ENCODE data around the gene TPST2.

TPST2 gene

GRCh38 chr22:26588729-26589366 lies 1.1 kb downstream of the TPST2 start:
- H3K27me3 ChIP-seq (ENCODE audit: insufficient read depth, low read length, poor library complexity), result peaks cover 4% of the 10 kb centered on the region
- no peak for ATAC-seq (ENCODE audit: insufficient read depth, low read depth)
- peaks cover 17% of the 10 kb centered on the region for H3K79me2 ChIP-seq (ENCODE audit: insufficient read depth, low read length)
- H4K20me1 ChIP-seq (ENCODE audit: insufficient read depth, low read length), result no peaks in the 10 kb centered on the region; the same call in 1 of the 2 replicates
- peak overlapping the region; percentile 72 to 73; a peak in 3 of 4 replicates for H3K4me3 ChIP-seq (ENCODE audit: low read depth in 1 of 2, low read length in 2 of 2)
- 0 out of 2 replicates have a peak overlapping the region, but pooled peaks have one; percentile 59 for H3K27ac ChIP-seq (ENCODE audit: low read length)
- TF ChIP-seq CTCF (IDR thresholded peaks at IDR 0.05; ENCODE audit: borderline replicate concordance, extremely low read depth, low read length, poor library complexity, severe bottlenecking) (no peak), EZH2 (IDR thresholded peaks at IDR 0.05; ENCODE audit: borderline replicate concordance, low read depth, low read length, severe bottlenecking) (no peak)
- H3K9ac ChIP-seq (ENCODE audit: low read depth, low read length), result peak overlapping the region; percentile 73; the same call in 1 of the 2 replicates
- peaks cover 34% of the 10 kb centered on the region for H3K4me1 ChIP-seq (ENCODE audit: insufficient read depth, low read length)
- H3K4me2 ChIP-seq (ENCODE audit: insufficient read depth, low read length), result peak overlapping the region; percentile 94
- no peaks in the 10 kb centered on the region; the same call in 1 of the 2 replicates for H3K36me3 ChIP-seq (ENCODE audit: insufficient read depth, low read length)
- peak overlapping the region; percentile 75 for H2AFZ ChIP-seq (ENCODE audit: low read depth, low read length)
- no peak for DNase-seq
- H3K9me3 ChIP-seq (ENCODE audit: insufficient read depth, low read length, severe bottlenecking), result no peaks in the 10 kb centered on the region

- H2AFZ ChIP-seq (ENCODE audit: low read depth, low read length), result no peak overlapping the region
- H3K79me2 ChIP-seq (ENCODE audit: insufficient read depth, low read length), result peaks cover 17% of the 10 kb centered on the region
- no peak for ATAC-seq (ENCODE audit: insufficient read depth, low read depth)
- no peak for TF ChIP-seq CTCF (IDR thresholded peaks at IDR 0.05; ENCODE audit: borderline replicate concordance, extremely low read depth, low read length, poor library complexity, severe bottlenecking)
- no peak for TF ChIP-seq EZH2 (IDR thresholded peaks at IDR 0.05; ENCODE audit: borderline replicate concordance, low read depth, low read length, severe bottlenecking)
- no peak overlapping the region for H3K27ac ChIP-seq (ENCODE audit: low read length)
- no peaks in the 10 kb centered on the region; the same call in 1 of the 2 replicates for H3K36me3 ChIP-seq (ENCODE audit: insufficient read depth, low read length)
- no peaks in the 10 kb centered on the region; the same call in 1 of the 2 replicates for H4K20me1 ChIP-seq (ENCODE audit: insufficient read depth, low read length)
- peak overlapping the region; percentile 94; the same call in 1 of the 2 replicates for H3K4me2 ChIP-seq (ENCODE audit: insufficient read depth, low read length)
- H3K4me3 ChIP-seq (ENCODE audit: low read depth in 1 of 2, low read length in 2 of 2), result no peak overlapping the region
- H3K9ac ChIP-seq (ENCODE audit: low read depth, low read length), result no peak overlapping the region
- peaks cover 3% of the 10 kb centered on the region for H3K27me3 ChIP-seq (ENCODE audit: insufficient read depth, low read length, poor library complexity)
- DNase-seq, result no peak
- H3K4me1 ChIP-seq (ENCODE audit: insufficient read depth, low read length), result peaks cover 32% of the 10 kb centered on the region
- no peaks in the 10 kb centered on the region for H3K9me3 ChIP-seq (ENCODE audit: insufficient read depth, low read length, severe bottlenecking)
Observed at GRCh38 chr22:26587991-26588613, 1.8 kb downstream of the TPST2 start.

- no peak for DNase-seq
- H3K36me3 ChIP-seq (ENCODE audit: insufficient read depth, low read length), result peaks cover 8% of the 10 kb centered on the region
- H3K4me2 ChIP-seq (ENCODE audit: insufficient read depth, low read length), result no peak overlapping the region
- no peak overlapping the region for H3K4me3 ChIP-seq (ENCODE audit: low read depth in 1 of 2, low read length in 2 of 2)
- no peaks in the 10 kb centered on the region for H3K27me3 ChIP-seq (ENCODE audit: insufficient read depth, low read length, poor library complexity)
- H3K9me3 ChIP-seq (ENCODE audit: insufficient read depth, low read length, severe bottlenecking), result no peaks in the 10 kb centered on the region
- no peak overlapping the region for H2AFZ ChIP-seq (ENCODE audit: low read depth, low read length)
- peaks cover 20% of the 10 kb centered on the region for H3K4me1 ChIP-seq (ENCODE audit: insufficient read depth, low read length)
- no peak overlapping the region for H3K27ac ChIP-seq (ENCODE audit: low read length)
- no peak overlapping the region for H3K9ac ChIP-seq (ENCODE audit: low read depth, low read length)
- H4K20me1 ChIP-seq (ENCODE audit: insufficient read depth, low read length), result no peaks in the 10 kb centered on the region; the same call in 1 of the 2 replicates
- H3K79me2 ChIP-seq (ENCODE audit: insufficient read depth, low read length), result peaks cover 17% of the 10 kb centered on the region
- no peak for TF ChIP-seq EZH2 (IDR thresholded peaks at IDR 0.05; ENCODE audit: borderline replicate concordance, low read depth, low read length, severe bottlenecking)
- ATAC-seq (ENCODE audit: insufficient read depth, low read depth), result no peak
Observed at GRCh38 chr22:26586556-26587325, 3.2 kb downstream of the TPST2 start.
